Measurements from ENCODE around the gene C1QTNF9. TPM values are rescaled to one million over a fixed set of nuclear protein-coding genes. Genes with fewer than 3 reads are reported as not detected.

The C1QTNF9 gene
- total RNA-seq, 2 experiments from 2014 or later: not detected

DNA sequence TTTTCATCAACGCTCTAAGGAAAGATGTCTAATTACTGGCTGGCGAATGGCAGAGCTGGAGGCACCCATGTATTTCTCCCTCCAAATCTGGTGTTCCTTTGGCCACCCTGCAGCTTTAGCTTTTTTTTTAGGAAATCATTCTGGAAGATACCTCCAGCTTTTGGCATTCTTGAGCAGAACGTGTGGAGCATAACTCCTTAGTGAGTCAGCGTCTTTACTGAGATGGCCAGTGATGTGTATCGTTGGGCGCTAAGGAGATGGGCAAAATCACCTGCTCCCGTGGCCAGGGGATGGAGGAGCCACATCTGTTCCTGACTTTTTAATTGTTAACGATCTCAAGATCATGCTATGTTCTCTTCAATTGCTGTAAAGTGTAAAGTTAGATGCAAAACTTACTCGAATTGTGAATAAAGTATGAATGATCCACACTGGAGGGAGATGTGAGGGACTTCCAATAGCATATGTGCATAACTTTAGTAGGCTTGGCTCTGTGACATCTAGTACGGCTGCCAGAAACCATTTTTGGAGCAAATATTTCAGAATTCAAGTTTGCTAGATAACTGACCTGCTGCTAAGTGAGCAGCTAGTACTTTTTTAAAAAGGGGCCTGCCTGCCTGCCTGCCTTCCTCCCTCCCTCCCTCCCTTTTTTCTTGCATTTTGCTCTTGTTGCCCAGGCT, 24.4 kb upstream of the C1QTNF9 start:
- H3K36me3 Mint-ChIP-seq (ENCODE audit: low read depth): peaks cover 65% of the 10 kb centered on the region
- H3K27me3 Mint-ChIP-seq: no peaks in the 10 kb centered on the region
- ChIA-PET POLR2A (interaction anchor here (1.4 to 1.6 kb wide), 2 partner anchors 11 to 34 kb away, joined by 4 read pairs; no protein-coding TSS in a partner anchor), CTCF (no interaction called here)
- H3K9me3 Mint-ChIP-seq: no peaks in the 10 kb centered on the region
- peaks cover 8% of the 10 kb centered on the region for H3K4me1 Mint-ChIP-seq
- no peak overlapping the region for H3K27ac Mint-ChIP-seq
- H3K4me3 Mint-ChIP-seq: no peak overlapping the region
- no peak for DNase-seq

GRCh38 chr13:24286624-24287023, 22.8 kb upstream of the C1QTNF9 start:
- CTCF ChIA-PET: no interaction called here
- H3K27ac Mint-ChIP-seq: no peak overlapping the region
- H3K36me3 Mint-ChIP-seq (ENCODE audit: low read depth): peaks cover 80% of the 10 kb centered on the region

DNA sequence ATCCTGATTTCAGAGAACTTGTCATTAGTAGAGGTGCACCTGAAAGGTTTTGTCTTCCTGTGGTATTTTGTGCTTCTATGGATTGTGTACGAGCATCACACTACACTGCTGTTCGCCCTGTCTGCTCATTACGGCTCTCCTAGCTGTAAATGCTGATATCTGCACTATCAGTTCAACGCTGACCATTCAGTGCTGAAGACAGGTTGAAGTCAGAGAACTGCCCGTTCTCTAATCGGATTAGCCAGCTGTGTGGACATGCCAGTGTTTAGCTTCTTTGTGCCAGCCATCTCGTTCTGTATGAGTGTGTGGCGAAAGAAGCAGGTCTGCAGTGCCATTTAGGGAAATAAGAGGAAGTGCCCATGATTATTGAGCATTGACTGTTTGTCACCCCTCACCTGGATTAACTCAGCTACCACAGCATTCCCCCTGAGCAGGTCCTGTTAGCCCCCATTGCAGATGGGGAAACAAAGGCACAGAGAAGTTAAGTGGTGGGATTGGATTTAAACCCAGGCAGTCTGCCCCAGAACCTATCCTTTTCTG, 21.6 kb upstream of the C1QTNF9 start:
- CTCF ChIA-PET: interaction anchor here (1.4 kb wide), 1 partner anchor 14 kb away, joined by 5 read pairs; no protein-coding TSS in a partner anchor
- Mint-ChIP-seq H3K36me3 (ENCODE audit: low read depth) (peaks cover 79% of the 10 kb centered on the region), H3K27ac (no peak overlapping the region), H3K4me3 (no peak overlapping the region), H3K4me1 (peaks cover 1% of the 10 kb centered on the region), H3K27me3 (no peaks in the 10 kb centered on the region), H3K9me3 (no peaks in the 10 kb centered on the region)
- POLR2A ChIA-PET: no interaction called here
- DNase-seq: no peak

More at GRCh38 chr13:24286624-24287023, 22.8 kb upstream of the C1QTNF9 start:
- Mint-ChIP-seq H3K27me3 (no peaks in the 10 kb centered on the region), H3K9me3 (no peaks in the 10 kb centered on the region), H3K4me1 (peaks cover 5% of the 10 kb centered on the region), H3K4me3 (no peak overlapping the region)
- DNase-seq: no peak
- POLR2A ChIA-PET: no interaction called here

- Mint-ChIP-seq H3K27ac (no peak overlapping the region), H3K9me3 (no peaks in the 10 kb centered on the region), H3K27me3 (no peaks in the 10 kb centered on the region), H3K4me1 (no peaks in the 10 kb centered on the region), H3K4me3 (no peak overlapping the region), H3K36me3 (ENCODE audit: low read depth) (peaks cover 76% of the 10 kb centered on the region)
- POLR2A ChIA-PET: interaction anchor here (1.0 kb wide), 1 partner anchor 38 kb away, joined by 4 read pairs; no protein-coding TSS in a partner anchor
- CTCF ChIA-PET: no interaction called here
- DNase-seq: no peak
Measured at GRCh38 chr13:24288870-24289269, 20.5 kb upstream of the C1QTNF9 start.

GRCh38 chr13:24290280-24290932, 19.0 kb upstream of the C1QTNF9 start:
- Mint-ChIP-seq H3K27ac (no peak overlapping the region), H3K36me3 (ENCODE audit: low read depth) (peaks cover 75% of the 10 kb centered on the region), H3K4me3 (no peak overlapping the region), H3K27me3 (no peaks in the 10 kb centered on the region), H3K9me3 (no peaks in the 10 kb centered on the region), H3K4me1 (no peaks in the 10 kb centered on the region)
- CTCF ChIA-PET: interaction anchor here (0.9 to 1.1 kb wide), 2 partner anchors 26 to 62 kb away, joined by 3 read pairs; no protein-coding TSS in a partner anchor
- DNase-seq: no peak
- POLR2A ChIA-PET: interaction anchor here (1.0 to 1.5 kb wide), 2 partner anchors 16 to 26 kb away, joined by 3 to 4 read pairs; no protein-coding TSS in a partner anchor

DNA sequence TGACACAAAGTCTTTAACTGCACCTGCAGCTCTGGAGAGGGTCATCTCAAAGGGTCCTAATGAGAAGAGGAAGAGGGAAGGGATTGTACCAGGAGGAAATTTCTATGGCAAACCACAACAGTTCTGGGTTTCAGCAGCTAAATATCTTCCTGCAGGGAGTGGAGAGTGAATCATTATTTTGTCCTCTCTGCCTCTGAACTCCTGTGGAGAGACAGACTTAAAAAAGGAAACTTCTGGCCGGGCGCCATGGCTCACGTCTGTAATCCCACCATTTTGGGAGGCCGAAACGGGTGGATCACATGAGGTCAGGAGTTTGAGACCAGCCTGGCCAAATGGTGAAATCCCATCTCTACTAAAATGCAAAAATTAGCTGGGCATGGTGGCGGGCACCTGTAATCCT, 16.9 kb upstream of the C1QTNF9 start:
- DNase-seq: no peak
- no peak overlapping the region for H3K4me3 Mint-ChIP-seq
- POLR2A ChIA-PET: interaction anchor here (1.6 kb wide), 1 partner anchor 39 kb away, joined by 3 read pairs; no protein-coding TSS in a partner anchor
- no peaks in the 10 kb centered on the region for H3K4me1 Mint-ChIP-seq
- no peaks in the 10 kb centered on the region for H3K9me3 Mint-ChIP-seq
- no peaks in the 10 kb centered on the region for H3K27me3 Mint-ChIP-seq
- CTCF ChIA-PET: interaction anchor here (0.7 kb wide), 1 partner anchor 10 kb away, joined by 4 read pairs; no protein-coding TSS in a partner anchor
- peaks cover 79% of the 10 kb centered on the region for H3K36me3 Mint-ChIP-seq (ENCODE audit: low read depth)
- no peak overlapping the region for H3K27ac Mint-ChIP-seq

DNA sequence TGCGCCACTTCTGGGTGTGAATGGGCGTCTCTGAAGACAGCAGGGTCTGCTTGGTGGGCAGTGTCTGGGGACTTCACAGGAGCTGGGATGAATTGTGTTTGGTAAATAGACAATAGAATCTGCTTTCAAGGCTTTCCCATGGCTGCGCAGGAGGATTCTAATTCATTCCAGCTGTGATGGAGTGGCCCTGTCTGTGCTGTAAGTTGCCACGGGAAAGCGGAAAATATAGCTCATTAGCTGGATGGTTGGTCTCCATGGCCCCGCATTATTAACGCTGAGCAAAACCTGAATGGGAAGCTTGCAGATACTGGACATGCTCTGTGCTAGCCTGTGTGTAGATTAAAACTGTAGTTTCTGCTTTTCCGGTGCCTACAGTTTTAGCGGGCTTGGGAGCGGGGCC, 15.6 kb upstream of the C1QTNF9 start:
- CTCF ChIA-PET: interaction anchor here (0.8 to 0.9 kb wide), 2 partner anchors 14 to 19 kb away, joined by 3 read pairs; no protein-coding TSS in a partner anchor
- POLR2A ChIA-PET: interaction anchor here (0.8 kb wide), 1 partner anchor 29 kb away, joined by 3 read pairs; no protein-coding TSS in a partner anchor
- no peak overlapping the region for H3K27ac Mint-ChIP-seq

GRCh38 chr13:24299488-24300114, 9.8 kb upstream of the C1QTNF9 start:
- no peak for DNase-seq
- Mint-ChIP-seq H3K4me1 (no peaks in the 10 kb centered on the region), H3K4me3 (no peak overlapping the region), H3K36me3 (ENCODE audit: low read depth) (peaks cover 84% of the 10 kb centered on the region), H3K9me3 (no peaks in the 10 kb centered on the region), H3K27ac (no peak overlapping the region), H3K27me3 (no peaks in the 10 kb centered on the region)
- ChIA-PET POLR2A (no interaction called here), CTCF (no interaction called here)

More for the DNA sequence above, 15.6 kb upstream of the C1QTNF9 start:
- DNase-seq: no peak
- peaks cover 79% of the 10 kb centered on the region for H3K36me3 Mint-ChIP-seq (ENCODE audit: low read depth)
- H3K9me3 Mint-ChIP-seq: no peaks in the 10 kb centered on the region
- no peaks in the 10 kb centered on the region for H3K4me1 Mint-ChIP-seq
- no peak overlapping the region for H3K4me3 Mint-ChIP-seq
- H3K27me3 Mint-ChIP-seq: no peaks in the 10 kb centered on the region

DNA sequence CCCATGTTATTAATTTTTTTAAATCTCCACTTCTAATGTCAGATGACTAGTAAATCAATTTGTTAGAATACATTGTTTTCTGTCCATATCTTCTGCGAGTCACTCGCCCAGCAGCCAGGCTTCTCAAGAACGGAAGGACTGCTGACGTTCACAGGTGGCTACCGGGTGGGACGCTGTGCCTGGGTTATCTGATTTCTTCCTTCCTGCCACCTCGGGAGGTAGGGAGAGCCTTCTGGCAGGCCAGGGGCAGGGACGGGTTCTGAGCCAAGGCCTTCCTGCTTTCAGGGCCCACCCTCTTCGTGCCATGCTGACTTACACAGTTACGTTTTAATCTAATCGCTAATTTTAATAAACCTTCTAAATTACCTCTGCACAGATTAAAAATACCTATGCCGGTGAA, 7.9 kb upstream of the C1QTNF9 start:
- peaks cover 85% of the 10 kb centered on the region for H3K36me3 Mint-ChIP-seq (ENCODE audit: low read depth)
- H3K27ac Mint-ChIP-seq: peak overlapping the region; percentile 9
- CTCF ChIA-PET: no interaction called here
- H3K4me3 Mint-ChIP-seq: no peak overlapping the region
- POLR2A ChIA-PET: no interaction called here
- no peaks in the 10 kb centered on the region for H3K27me3 Mint-ChIP-seq
- no peaks in the 10 kb centered on the region for H3K9me3 Mint-ChIP-seq
- no peak for DNase-seq
- H3K4me1 Mint-ChIP-seq: no peaks in the 10 kb centered on the region

DNA sequence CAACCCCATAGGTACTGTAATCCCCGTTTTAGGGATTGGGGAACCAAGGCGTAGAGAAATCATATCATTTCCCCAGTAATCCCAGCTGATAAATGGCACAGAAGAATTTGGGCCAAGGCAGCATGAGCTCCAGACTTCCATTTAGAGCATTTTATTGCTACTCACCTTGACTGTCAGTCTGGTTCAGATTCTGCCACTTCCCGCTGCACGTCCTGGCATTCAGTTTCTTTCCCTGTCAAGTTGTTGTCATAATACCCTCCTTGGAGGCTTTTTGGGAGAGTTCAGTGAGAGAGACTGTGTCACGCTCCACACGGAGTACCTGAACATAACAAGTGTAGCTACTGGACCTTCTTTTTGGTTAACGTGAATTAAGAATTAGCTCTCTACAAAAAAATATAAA, 7.5 kb upstream of the C1QTNF9 start:
- H3K27ac Mint-ChIP-seq: no peak overlapping the region
- H3K4me1 Mint-ChIP-seq: no peaks in the 10 kb centered on the region
- no peak for DNase-seq
- CTCF ChIA-PET: no interaction called here
- no peaks in the 10 kb centered on the region for H3K27me3 Mint-ChIP-seq
- H3K9me3 Mint-ChIP-seq: no peaks in the 10 kb centered on the region
- peaks cover 81% of the 10 kb centered on the region for H3K36me3 Mint-ChIP-seq (ENCODE audit: low read depth)
- no peak overlapping the region for H3K4me3 Mint-ChIP-seq
- POLR2A ChIA-PET: no interaction called here

DNA sequence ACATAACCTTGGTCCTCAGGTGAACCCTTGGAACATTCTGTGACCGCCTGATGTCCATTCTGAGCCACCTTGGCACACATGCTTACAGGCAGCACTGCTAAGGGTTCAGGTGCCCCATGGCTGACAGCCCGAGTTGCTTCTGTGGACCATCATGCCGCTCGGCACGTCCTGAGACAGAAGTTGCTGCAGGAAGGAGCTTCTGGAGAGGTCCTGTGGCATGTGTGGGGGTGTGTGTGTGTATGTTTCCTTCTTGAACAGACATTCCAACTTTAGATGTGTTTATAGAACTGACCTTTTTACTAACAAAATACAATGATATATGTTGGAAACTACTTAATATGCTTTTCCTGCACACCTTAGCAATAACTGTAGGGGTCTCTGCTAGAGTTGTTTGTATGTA, 4.8 kb upstream of the C1QTNF9 start:
- DNase-seq: no peak
- Mint-ChIP-seq H3K27me3 (no peaks in the 10 kb centered on the region), H3K27ac (no peak overlapping the region), H3K36me3 (ENCODE audit: low read depth) (peaks cover 56% of the 10 kb centered on the region), H3K4me3 (no peak overlapping the region), H3K9me3 (no peaks in the 10 kb centered on the region), H3K4me1 (no peaks in the 10 kb centered on the region)
- CTCF ChIA-PET: no interaction called here
- POLR2A ChIA-PET: no interaction called here

DNA sequence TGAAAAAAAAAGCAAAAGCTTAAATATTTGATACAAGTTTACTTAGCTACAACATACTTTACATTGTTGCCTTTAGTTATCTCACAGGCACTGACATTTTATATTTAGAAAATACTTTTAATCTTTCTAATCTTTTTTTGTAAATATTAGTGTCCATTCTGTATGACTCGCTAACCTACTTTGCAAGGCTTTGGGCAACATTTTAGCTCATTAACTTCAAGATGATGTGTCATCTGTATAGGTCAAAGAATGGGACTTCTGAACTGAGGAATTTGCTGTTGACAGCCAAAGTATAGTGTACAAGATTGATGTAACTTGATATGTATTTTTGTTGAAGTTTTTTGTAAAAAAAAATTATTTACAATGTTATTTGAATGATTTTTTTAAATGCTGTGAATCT, 2.7 kb upstream of the C1QTNF9 start:
- CTCF ChIA-PET: no interaction called here
- Mint-ChIP-seq H3K4me1 (no peaks in the 10 kb centered on the region), H3K36me3 (ENCODE audit: low read depth) (peaks cover 41% of the 10 kb centered on the region), H3K9me3 (no peaks in the 10 kb centered on the region), H3K27me3 (no peaks in the 10 kb centered on the region), H3K27ac (no peak overlapping the region), H3K4me3 (no peak overlapping the region)
- DNase-seq: no peak
- POLR2A ChIA-PET: no interaction called here
